ENCODE measurements around the gene PDHB.
"Not testable (repeated sequence)": the region's sequence is repeated elsewhere in the genome, so short reads cannot be mapped to it uniquely, and the experiment has no call there.

PDHB gene

DNA sequence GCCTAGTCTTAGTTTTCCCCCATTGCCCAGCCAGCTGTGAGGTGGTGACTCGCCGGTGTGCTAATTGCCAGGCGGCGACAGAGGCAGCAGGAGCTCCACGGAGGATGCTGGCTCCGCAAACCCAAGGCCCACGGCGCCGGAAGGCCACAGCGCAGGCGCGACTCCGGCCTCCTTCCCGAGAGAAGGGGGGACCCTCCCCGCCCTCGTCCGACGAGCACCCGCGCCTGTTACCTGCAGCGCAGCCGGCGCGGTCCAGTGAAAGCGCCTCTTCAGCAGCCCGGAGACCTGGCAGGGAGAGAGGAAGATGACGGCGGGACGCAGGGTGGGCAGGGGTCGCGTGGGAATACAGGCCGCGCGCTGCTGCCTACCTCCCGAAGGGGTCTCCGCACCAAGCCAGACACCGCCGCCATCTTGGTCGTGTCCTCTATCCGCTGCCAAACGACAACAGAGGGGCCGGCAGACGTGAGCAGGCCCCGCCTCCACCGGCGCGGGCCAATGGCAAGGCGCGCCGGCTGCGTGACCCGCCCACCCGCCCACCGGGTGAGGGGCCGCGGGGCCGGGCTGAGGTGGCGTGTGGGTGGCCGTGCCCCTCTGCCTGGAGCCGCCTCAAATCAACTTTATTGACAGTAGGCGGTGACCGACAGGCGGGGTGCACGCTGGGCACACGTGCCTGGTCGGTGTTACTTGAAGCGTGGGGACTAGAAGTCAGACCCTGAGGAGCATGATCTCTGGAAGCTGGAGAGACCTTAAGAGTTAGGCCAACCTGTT lies at the start of gene PDHB:
Gene PDHB, minus strand, starts transcription at position 433 of the 768 bp plus-strand sequence. Its CDS starts 23 bp downstream, at position 410.
- DNase-seq = peak; percentile 84

DNA sequence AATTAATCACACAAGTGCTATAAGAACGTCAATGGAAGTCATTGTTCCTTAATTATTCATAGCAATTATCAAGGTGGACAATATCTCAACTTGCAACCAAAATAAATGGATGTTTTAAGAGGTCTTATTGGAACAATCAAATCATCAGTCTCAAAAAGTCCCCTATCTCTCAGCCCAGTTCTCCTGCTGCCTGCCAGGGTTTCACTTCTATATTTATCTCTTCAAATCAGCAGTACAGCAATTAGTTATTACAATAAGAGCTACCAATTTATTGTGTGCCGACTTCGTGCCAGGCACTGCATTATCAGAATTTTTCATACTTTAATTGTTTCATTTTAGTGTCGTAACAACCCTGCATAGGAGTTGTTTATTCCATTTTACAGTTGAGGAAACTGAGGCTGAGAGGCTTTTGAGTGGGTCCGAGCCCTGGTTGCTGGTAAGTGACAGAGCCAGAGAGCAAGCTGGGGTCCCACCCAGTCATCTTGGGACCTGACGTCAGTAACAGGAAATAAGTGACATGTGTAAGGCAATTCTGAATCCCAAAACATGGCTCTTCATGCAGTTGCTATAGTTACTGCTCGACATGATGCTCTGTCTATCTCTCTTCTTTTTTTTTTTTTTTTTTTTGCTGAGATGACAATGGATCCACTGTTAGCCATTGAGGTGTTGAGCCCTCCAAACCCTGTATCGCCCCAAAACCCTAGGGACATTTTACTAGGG lies 49.4 kb upstream of the PDHB start:
- DNase-seq = no peak

DNA sequence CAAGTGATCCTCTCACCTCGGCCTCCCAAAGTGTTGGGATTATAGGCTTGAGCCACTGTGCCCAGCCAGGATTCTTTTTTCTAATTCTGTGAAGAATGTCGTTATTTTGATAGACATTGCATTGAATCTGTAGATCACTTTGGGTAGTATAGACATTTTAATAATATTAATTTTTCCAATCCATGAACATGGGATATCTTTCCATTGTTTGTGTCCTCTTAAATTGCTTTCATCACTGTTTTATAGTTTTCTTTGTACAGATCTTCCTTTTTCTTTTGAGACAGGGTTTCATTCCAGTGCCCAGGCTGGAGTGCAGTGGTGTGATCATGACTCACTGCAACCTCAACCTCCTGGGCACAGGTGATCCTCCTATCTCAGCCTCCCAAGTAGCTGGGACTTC lies 46.7 kb upstream of the PDHB start:
- no peak for DNase-seq

DNA sequence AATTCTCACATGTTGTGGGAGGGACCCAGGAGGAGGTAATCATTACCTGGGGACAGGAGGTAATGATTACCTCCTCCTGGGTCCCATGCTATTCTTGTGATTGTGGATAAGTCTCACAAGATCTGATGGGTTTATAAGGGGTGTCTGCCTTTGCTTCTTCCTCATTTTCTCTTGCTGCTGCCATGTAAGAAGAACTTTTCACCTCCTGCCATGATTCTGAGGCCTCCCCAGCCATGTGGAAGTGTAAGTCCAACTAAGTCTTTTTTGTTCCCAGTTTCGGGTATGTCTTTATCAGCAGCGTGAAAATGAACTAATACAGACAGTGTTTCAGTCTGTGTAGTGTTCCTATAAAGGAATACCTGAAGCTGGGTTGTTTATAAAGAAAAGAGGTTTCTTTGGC lies 45.1 kb upstream of the PDHB start:
- no peak for DNase-seq

DNA sequence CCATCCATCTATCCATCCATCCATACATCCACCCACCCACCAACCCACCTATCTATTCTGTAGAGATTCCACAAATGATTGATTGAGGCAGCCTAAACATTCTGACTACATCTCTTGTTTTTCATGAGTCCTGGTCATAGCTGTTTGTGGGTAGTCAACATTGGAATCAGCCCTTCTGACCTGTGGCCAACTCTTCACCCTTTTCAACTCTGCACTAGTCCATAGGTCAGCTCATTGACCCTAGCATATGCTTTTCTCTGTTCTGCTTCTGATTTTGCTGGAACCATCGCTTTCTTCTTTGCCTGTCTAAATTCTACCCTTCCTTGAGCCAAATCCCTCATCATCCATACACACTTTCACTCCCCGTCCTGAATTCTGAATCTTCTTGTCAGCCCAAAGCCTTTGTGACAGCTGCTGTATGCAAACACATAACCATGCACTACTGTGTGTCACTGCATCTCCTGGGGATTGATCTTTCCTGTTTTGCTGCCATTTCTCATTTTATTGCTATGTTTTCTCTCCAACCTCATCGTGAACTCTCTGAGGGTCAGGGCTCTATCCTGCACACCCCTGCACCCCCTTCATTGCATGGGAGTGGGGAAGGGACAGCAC lies 41.4 kb upstream of the PDHB start:
- DNase-seq = no peak

DNA sequence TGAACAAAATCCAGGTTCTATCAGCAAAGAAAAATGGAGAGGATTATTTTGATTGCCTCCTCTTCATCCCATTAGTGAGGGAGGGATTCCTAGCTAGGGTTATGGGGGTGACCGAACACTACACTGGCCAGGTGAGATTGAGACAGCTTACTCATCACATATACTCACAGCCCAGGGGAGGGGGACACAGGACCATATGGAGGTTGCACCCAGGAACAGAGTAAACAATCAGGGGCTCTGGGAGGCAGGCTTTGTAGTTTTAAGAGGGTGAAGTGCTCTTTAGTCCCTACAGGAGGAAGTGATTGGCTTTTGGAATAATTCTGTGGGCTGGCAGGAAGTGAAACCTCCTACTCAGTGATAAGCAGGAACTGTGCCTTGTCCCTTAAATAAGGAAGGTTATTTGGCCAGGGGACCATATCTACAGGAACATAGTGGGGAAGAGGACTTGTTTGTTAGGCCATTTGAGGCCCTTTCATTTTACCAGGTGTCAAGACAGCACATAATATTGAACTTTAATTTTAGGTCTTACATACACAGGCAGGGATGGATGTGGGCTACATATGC lies 40.8 kb upstream of the PDHB start:
- DNase-seq = no peak

DNA sequence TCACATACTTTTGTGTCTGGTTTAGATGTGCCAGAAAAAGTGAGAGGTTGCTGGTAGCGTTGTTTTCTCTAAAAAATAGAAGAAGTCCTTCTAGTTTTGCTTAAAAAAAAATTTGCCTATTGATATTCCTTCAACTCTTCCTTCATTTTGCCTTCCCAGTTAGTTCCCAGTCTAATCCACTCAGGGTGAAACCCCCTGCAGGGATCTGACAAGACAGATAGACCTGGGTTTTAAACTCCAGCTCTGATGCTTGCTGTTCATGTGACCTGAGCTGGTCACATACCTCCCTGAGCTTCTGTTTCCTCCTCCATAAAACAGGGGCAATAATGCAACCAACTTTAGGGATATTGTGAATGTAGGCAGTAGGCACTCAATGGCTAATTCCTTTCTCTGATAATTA lies 39.6 kb upstream of the PDHB start:
- DNase-seq = no peak

DNA sequence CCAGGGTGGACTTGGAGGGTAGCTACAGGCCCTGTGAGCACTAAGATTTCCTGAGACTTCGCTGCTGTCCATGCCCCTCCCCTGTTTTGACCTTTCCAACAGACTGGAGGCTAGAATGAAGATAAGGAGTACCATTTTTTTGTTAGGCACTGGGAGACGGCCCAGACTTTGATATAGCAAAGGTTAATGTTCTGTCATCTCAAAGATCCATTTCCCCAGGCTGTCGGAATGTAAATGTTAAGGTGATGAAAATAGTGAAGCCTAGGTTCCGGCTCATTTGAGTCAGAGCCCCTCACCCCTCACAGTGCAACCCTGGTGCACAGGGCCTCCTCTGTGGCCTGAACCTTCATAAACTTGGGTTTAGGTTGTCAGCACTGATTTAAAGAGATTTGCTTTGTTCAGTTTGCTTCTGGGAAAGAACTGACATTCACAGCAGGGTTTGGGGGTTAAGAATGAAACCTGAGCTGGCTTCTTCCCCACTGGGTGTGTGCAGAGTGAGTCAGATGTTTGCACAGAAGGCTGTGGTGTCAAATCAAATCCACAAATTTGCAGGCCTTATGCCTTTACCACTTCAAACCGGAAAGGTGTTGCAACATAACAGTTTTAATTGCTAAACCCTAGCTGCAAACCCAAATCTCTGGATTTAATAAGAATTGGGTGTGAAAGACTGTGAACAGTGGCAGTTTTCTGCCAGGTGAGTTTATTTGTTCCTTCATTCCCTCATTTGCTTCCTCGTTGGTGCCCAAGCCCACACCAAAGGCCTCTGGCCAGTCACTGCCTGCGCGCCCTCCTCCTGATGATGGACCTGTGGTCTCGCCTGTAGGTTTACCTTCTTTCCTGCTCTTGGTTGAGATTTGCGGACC lies 37.6 kb upstream of the PDHB start:
- DNase-seq = no peak

DNA sequence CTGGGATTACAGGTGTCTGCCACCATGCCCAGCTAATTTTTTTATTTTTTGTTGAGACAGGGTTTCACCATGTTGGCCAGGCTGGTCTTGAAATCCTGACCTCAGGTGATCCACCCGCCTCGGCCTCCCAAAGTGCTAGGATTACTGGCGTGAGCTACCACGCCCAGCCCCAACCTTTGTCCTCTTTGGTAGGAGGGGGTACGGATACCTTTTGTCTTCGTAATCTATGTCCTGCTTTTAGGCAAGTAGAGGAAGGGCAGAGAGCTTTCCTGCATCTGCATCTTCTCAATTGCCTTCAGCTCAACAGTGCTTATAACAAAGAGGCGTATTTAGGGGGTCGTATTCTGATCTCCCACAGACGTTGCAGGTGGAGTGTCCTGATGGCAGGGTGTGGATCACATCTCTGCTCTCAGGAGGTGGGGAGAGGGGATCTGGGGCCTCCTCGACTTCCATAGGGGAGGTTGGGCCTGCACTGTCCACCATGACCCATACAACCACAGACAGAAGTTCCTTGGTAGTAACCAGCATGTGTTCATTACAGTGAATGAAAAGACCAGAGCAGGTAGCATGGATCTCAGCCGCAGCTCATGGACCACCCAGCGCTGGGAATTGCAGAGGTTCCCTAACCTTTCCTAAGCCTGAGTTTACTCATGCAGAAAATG lies 36.9 kb upstream of the PDHB start:
- no peak for DNase-seq

DNA sequence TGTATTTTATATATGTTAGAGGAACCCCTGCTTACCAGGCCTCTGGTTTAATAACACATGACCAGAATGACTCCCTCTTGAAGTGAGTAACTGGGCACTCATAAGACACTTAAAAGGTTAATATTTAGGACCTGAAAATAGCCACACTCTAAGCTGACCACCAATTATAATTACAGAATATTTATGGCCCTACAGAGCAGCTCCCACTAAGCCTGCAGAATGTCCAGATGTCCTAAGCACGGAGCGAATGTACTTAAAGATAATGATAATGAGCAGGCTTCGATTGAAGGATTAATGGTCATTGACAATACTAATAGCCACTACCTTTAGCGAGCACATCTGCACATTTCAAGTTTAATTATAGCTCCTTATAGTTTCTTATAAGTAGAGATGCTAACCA lies 35.5 kb upstream of the PDHB start:
- DNase-seq = no peak

DNA sequence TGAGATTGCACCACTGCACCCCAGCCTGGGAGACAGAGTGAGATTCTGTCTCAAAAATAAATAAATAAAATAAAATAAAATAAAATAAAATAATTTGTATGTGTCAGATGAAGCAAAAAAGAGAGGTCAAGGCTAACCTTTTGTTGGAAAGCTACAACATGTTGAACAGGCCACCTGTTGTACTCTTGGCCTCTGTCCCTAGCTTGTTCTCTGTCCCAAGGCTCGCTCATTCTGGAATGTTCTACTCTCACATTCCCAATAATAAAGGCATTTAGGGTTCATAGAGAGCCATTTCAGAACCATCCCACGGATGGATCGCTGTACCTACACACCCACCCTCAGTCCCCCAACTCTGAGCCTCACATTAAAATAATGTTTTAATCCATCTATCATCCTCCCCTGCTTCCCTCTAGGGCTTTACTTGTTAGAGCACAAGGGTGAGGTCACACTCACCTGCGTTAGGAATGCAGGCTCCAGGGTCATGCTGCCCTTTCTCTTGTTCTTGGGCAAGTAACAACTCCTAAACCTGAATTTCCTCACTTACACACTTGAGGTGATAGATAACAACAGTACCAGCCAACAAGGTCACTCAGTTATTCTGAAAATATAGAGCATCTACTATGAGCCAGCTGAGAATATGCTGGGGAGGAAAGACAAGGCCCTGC lies 33.4 kb upstream of the PDHB start:
- no peak for DNase-seq

DNA sequence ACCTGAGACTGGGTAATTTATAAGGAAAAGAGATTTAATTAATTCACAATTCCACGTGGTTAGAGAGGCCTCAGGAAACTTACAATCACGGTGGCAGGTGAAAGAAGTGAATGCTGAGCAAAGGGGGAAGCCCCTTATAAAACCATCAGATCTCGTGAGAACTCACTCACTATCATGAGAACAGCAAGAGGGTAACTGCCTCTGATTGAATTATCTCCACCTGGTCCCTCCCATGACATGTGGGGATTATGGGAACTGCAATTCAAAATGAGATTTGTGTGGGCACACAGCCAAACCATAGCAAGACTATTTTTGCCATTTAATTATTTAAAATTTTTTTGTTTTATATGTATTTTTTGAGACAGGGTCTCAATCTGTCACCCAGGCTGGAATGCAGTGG lies 31.2 kb upstream of the PDHB start:
- no peak for DNase-seq

DNA sequence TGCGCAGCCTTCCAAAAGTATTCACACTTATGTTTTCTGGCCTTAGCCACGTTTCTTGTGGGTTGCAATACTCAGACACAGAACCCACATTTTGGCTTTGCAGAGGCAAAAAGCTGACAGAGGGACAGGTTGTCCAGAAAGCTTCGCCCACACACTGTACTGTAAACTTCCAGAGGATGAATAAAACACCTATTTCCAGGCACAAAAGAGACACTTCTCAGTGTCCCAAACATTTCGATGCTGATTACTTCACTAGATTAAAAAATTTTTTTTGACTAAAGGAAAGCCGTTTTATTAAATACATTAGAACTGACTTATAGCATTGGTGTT lies 30.3 kb upstream of the PDHB start:
- DNase-seq = no peak

DNA sequence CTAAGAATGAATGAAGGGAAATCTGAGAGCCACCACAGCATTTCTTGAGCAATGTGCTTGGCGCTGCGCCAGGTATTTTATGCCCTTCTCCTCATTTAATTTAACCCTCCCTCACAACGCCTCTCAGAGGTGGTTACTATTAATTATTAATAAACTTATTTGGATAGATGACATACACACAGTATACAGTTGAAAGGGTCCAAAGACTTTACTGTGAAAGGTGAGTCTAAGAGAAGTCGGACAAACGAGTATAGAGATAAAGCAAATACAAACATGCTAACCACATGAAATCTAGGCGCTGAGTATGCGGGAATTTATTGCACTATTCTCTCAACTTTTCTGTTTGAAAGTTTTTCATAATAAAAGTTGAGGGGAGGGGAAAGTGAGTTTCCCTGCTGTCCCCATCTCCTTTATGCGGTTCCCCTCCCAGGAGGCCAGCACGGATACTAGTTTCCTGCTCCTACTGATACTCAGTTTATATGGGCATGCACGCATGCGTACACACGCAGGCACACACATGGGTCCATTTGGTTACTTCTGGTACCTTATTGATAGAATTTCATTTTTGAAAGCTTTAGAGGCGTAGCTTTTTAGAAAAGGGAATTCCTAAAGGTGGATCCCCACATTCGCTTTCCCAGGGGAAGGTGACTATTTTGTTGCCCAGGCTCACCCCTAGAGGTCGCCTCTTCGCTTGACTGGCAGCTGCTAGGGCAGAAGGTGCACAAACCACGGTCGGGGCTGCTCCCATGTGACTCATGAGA lies 29.7 kb upstream of the PDHB start:
- DNase-seq = peak; percentile 63 to 67

DNA sequence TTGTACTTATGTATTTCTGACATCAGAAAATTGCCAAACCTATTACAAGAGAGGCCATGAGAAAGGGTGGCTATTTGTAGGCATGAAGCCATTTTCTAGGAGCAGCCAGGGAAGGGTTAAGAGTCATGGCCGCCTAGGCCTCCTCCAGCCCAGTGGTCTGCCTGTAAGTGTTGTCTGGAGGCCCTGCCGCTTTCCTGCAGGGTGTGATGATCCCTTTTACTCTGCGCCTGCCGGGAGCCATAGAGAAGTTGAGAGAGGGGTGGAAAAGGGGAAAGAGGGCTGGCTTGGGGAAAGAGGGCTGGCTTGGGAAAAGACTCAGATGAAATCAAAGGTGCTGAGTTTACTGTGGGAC lies 29.2 kb upstream of the PDHB start:
- no peak for DNase-seq

DNA sequence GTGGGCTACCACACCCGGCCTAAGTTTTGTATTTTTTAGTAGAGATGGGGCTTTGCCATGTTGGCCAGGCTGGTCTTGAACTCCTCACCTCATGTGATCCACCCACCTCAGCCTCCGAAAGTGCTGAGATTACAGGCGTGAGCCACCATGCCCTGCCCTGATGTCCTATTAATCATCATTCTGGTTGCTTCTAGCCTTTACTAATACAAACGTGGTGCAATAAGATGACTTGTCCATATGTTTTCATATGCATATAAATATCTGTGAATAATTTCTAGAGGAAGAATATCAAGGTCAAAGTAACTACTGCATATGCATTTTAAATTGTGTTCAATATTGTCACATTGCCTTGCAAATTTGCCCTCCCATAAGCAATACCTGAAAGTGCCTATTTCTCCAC lies 25.5 kb upstream of the PDHB start:
- DNase-seq = no peak

DNA sequence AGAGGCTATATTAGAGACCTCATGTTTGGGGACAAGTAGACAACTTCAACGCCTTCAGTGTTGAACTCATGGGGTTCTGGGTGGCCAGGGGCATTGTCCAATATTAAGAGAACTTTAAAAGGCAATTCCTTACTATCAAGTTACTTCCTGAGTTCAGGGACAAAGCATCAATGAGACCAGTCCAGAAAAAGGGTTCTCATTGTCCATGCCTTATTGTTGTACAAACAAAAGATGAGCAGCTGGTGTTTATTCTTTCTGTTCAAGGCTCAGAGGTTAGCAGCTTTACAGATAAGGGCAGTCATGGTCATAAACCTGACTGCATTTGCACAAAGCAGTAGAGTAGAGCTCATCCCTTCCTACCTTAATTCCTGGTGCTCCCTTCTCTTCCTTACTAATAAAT lies 18.5 kb upstream of the PDHB start:
- no peak for DNase-seq

DNA sequence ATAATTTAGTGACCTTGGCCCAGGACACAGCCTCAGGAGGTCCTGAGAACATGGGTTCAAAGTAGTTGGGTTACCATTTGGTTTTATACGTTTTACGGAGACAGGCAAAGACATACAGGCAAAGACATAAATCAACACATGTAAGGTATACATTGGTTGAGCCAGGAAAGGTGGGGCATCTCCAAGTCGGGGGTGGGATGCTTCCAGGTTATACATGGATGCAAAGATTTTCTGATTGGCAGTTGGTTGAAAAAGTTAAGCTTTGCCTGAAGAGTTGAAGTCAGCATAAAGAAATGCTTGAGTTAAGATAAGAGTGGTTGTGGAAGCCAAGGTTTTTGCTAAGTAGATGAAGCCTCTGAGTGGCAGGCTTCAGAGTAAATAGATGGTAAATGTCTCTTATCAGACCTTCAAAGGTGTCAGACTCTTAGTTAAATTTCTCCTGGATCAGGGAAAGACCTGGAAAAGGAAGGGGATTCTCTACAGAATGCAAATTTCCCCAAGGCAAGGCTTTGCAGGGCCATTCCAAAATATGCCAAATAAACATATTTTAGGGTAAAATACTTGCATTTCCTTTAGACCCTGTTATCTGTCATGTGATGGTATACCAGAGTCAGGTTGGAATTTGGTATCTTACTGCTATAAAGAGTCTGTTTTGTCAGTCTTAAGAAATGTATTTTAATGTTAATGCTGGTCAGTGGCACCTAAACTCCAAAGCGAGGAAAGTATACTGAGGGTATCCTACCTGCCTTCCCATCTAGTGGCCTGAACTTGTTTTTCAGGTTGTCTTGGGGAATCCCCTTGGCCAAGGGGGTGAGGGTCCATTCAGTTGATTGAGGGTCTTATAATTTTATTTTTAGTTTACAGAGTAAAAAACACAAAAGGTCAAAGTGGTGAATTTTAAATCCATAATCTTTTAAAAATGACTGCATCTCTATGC lies 8.2 kb upstream of the PDHB start:
- DNase-seq = no peak

DNA sequence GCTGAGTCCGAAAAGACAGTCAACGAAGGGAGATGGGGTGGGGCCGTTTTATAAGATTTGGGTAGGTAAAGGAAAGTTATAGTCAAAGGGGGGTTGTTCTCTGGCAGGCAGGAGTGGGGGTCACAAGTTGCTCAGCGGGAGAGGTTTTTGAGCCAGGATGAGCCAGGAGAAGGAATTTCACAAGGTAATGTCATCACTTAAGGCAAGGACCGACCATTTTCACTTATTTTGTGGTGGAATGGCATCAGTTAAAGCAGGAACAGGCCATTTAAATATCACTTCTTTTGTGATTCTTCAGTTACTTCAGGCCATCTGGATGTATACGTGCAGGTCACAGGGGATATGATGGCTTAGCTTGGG lies 7.3 kb upstream of the PDHB start:
- not testable (repeated sequence) for DNase-seq

DNA sequence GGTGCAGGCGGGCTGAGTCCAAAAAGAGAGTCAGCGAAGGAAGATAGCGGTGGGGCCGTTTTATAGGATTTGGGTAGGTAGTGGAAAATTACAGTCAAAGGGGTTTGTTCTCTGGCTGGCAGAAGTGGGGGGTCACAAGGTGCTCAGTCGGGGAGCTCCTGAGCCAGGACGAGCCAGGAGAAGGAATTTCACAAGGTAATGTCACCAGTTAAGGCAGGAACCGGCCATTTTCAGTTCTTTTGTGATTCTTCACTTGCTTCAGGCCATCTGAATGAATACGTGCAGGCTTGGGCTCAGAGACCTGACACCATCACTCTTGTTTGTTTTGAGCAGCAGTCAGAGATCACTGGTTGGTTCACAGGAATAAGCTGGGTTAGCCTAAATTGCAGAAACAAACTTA lies 3.6 kb upstream of the PDHB start:
- DNase-seq = not testable (repeated sequence)

All from activated CD4-positive, alpha-beta T cell treated with anti-CD3 and anti-CD28 coated beads, Interleukin-2, amount 50 U/mL, for 4 hours (primary cell).